H1 (cell line): Measurements from ENCODE around the gene MSTN. TPM values are rescaled to one million over a fixed set of nuclear protein-coding genes. Genes with fewer than 3 reads are reported as not detected.

Experiments used
- CHD7 ChIP-seq: fragments of 300-600 bp; sonication (generic); IDR thresholded peaks from 2 replicates; pipeline ENCODE4 v1.7.1; 2012; ENCODE audit warnings: low read length, moderate library complexity, mild to moderate bottlenecking, inconsistent platforms; ENCODE audit not compliant: insufficient replicate concordance
- EGR1 ChIP-seq: IDR thresholded peaks from 2 replicates; pipeline ENCODE4 v1.6.1; 2011; ENCODE audit warnings: low read depth, low read length, borderline replicate concordance
- TAF7 ChIP-seq: optimal IDR thresholded peaks from 2 replicates; pipeline ENCODE3; 2011; ENCODE audit warnings: low read depth, mild to moderate bottlenecking, inconsistent platforms, low read length, moderate library complexity, borderline replicate concordance
- TCF12 ChIP-seq: IDR thresholded peaks from 2 replicates; pipeline ENCODE4 v1.6.1; 2011; ENCODE audit warnings: low read depth, mild to moderate bottlenecking, low read length
- polyA plus RNA-seq, 7 experiments: library from polyadenylated mRNA; depleted of rRNA in 3 of 7; stranded (reverse) in 5 of 7; unstranded in 2 of 7; fragments of >200 nt in 5 of 7; fragments of 200-250 nt in 2 of 7; gene quantifications; 1 replicate in 5 of 7; 2 replicates in 1 of 7; 4 replicates in 1 of 7; pipeline versions ENCODE4 v1.2.1 to v1.2.3, GENCODE V29; 2011 to 2013; ENCODE audit warnings: missing spikeins in 2 of 7, mixed read lengths in 2 of 7
- total RNA-seq: library from RNA; stranded (reverse); fragmentation: NEBNext Ultra II Directional; extraction: Animal tissue kit (Norgen Biotek cat#: 25700); gene quantifications from 2 replicates; pipeline ENCODE4 v1.2.1, GENCODE V29; 2021
- TF ChIP-seq, protein P1 (sequence below): IDR thresholded peaks from 2 replicates; pipeline ENCODE4 v1.6.1; 2012; ENCODE audit warnings: low read length, inconsistent platforms

Gene MSTN
- total and polyA plus RNA-seq, 2 of the 8 experiments (the other 6 are each of a cell fraction or from before 2014, with no cell fraction given): not detected

- TF ChIP-seq CHD7: no peak
- TF ChIP-seq TAF7: no peak
- no peak for TF ChIP-seq EGR1
- TF ChIP-seq TCF12: no peak
- TF ChIP-seq, protein P1, sequence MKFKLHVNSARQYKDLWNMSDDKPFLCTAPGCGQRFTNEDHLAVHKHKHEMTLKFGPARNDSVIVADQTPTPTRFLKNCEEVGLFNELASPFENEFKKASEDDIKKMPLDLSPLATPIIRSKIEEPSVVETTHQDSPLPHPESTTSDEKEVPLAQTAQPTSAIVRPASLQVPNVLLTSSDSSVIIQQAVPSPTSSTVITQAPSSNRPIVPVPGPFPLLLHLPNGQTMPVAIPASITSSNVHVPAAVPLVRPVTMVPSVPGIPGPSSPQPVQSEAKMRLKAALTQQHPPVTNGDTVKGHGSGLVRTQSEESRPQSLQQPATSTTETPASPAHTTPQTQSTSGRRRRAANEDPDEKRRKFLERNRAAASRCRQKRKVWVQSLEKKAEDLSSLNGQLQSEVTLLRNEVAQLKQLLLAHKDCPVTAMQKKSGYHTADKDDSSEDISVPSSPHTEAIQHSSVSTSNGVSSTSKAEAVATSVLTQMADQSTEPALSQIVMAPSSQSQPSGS: no peak
Measured at GRCh38 chr2:190090148-190090547, 27.6 kb upstream of the MSTN start (continued).
